BLaER1 treated with 17β-estradiol and CSF1 and Interleukin-3, amounts not matched to agents 10 nM and 100 nM (cell line): Measurements from ENCODE around the gene C2CD2L.
"Not testable (repeated sequence)": the region's sequence is repeated elsewhere in the genome, so short reads cannot be mapped to it uniquely, and the experiment has no call there.

Experiments used
- H3K27ac ChIP-seq, 11 experiments: shearing (Covaris generic); formaldehyde crosslinking; 2 replicates each; pipeline ENCODE4 v1.8.1; 2022
- H3K27me3 ChIP-seq, 11 experiments: shearing (Covaris generic); formaldehyde crosslinking; 2 replicates each; pipeline ENCODE4 v1.8.1; 2022
- H3K36me3 ChIP-seq, 11 experiments: shearing (Covaris generic); formaldehyde crosslinking; 2 replicates each; pipeline ENCODE4 v1.8.1; 2022
- H3K4me1 ChIP-seq, 10 experiments: shearing (Covaris generic); formaldehyde crosslinking; 2 replicates each; pipeline ENCODE4 v1.8.1; 2022
- H3K4me2 ChIP-seq, 11 experiments: shearing (Covaris generic); formaldehyde crosslinking; 2 replicates each; pipeline ENCODE4 v1.8.1; 2022
- H3K4me3 ChIP-seq, 10 experiments: shearing (Covaris generic); formaldehyde crosslinking; 2 replicates each; pipeline ENCODE4 v1.8.1; 2022
- H3K9ac ChIP-seq, 11 experiments: shearing (Covaris generic); formaldehyde crosslinking; 2 replicates each; pipeline ENCODE4 v1.8.1; 2022
- H3K9me3 ChIP-seq, 11 experiments: shearing (Covaris generic); formaldehyde crosslinking; replicated peaks in 1 of 11; 2 replicates each; pipeline ENCODE4 v1.8.1; 2022
- H4K20me1 ChIP-seq, 11 experiments: shearing (Covaris generic); formaldehyde crosslinking; 2 replicates each; pipeline ENCODE4 v1.8.1; 2022
- Cebpa-rat ChIP-seq, 11 experiments: shearing (Covaris generic); IDR thresholded peaks; 2 replicates each; pipeline ENCODE4 v1.8.1; 2022

Gene C2CD2L

DNA sequence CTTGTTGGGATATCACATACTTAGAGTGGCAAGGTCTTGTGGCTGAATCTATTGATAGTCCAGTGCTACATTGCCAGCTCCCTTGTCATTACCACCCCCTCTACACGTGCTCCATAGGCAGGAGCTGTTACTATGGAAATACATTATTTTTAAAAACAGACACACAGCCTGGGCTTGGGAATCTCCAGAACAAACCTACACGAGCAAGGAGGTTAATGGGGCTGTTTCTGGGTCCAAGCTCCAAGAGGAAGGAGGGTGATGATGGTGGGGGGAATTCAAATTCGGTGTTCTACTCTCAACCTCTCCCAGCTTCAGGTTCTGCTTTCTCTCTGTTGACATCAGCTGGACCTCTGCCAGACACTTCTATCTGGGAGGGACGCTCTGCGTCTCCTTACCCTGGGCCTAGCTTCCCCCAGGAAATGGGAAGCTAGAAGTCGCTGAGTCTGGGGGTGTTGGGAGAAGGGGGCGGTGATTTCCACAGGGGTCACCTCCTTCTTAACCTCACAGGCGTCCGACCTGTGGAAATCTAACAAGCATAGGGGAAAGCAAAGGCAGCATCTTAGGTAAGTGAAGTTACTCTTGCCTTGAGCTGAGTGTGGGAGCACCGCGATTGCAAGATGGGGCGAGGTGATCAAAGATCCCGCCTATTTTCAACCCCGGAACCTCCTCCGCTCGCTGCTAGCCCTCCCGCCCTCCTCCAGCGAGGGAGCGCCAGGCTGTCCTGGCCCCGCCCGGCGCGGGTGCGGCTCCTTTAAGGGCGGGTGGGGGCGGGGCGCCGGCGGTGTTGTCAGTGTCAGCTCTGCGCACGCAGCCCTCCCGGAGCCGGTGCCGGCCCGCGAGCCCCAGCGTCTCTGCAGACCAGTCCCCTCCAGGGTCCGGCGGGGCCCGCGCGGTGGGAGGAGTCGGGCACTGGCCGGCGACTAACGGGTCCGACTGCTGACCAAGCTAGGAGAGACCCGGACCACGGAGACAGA is at the start of gene C2CD2L:
C2CD2L (plus strand) TSS at position 781 of the 974 bp plus-strand sequence. CDS start 398 bp downstream, outside the sequence.
- Histone ChIP-seq H3K36me3 (peaks cover 12 to 25% (median 21%) of the 10 kb centered on the region in 11 experiments), H3K4me2 (peak within 1 kb of the TSS; percentile 82 to 100 (median 97)), H3K9ac (peak within 1 kb of the TSS; percentile 81 to 89 (median 86)), H3K27me3 (no peaks in the 10 kb centered on the region), H3K27ac (peak within 1 kb of the TSS; percentile 61 to 88 (median 77)), H3K9me3 (no peaks in the 10 kb centered on the region), H3K4me1 (peaks cover 65 to 82% (median 74%) of the 10 kb centered on the region in 10 experiments), H4K20me1 (peaks cover 0 to 34% (median 3%) of the 10 kb centered on the region in 11 experiments; a peak in 7 of 22 replicates), H3K4me3 (peak within 1 kb of the TSS; percentile 88 to 97 (median 92))
- TF ChIP-seq Cebpa-rat (IDR thresholded peaks at IDR 0.05): no peak

DNA sequence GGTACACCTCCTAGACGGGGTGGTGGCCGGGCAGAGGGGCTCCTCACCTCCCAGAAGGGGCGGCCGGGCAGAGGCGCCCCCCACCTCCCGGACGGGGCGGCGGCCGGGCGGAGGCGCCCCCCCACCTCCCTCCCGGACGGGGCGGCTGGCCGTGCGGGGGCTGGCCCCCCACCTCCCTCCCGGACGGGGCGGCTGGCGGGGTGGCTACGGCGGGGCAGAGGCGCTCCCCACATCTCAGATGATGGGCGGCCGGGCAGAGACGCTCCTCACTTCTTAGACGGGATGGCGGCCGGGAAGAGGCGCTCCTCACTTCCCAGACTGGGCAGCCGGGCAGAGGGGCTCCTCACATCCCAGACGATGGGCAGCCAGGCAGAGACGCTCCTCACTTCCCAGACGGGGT is 48.0 kb upstream of the C2CD2L start:
- H3K4me2 ChIP-seq, H3K9ac ChIP-seq, H3K4me3 ChIP-seq, H3K27ac ChIP-seq, H3K27me3 ChIP-seq, H3K9me3 ChIP-seq: not testable (repeated sequence)
- peaks cover 12 to 31% (median 16%) of the 10 kb centered on the region in 11 experiments for H3K36me3 ChIP-seq
- peaks cover 20 to 33% (median 24%) of the 10 kb centered on the region in 10 experiments for H3K4me1 ChIP-seq
- H4K20me1 ChIP-seq: peaks cover 6 to 26% (median 22%) of the 10 kb centered on the region in 11 experiments; a peak in 19 of 22 replicates

DNA sequence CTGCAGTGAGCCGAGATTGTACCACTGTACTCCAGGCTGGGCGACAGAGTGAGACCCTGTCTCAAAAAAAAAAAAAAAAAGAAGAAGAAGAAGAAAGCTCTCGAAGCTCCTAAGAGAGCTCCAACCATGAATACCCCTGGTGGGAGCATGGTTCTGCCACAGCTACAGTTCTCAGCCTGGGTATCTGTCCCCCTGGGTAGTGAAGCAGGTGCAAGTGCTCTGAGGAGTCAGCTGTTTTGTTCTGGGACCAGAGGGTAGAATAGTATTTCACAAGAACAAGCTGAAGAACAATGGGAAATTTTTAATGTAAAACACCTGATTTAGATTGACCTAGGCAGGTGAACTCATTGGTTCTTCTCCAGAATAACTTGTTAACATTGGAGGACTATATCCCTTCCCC is 45.9 kb upstream of the C2CD2L start:
- Histone ChIP-seq H4K20me1 (peaks cover 0 to 5% (median under 1%) of the 10 kb centered on the region in 11 experiments; a peak in 5 of 22 replicates), H3K27ac (no peak overlapping the region), H3K9ac (no peak overlapping the region), H3K4me2 (no peak overlapping the region), H3K4me3 (no peak overlapping the region), H3K27me3 (no peaks in the 10 kb centered on the region), H3K9me3 (peaks cover 0 to 2% (median 0%) of the 10 kb centered on the region in 11 experiments; a peak in 2 of 22 replicates), H3K36me3 (peaks cover 0 to 15% (median 0%) of the 10 kb centered on the region in 11 experiments; a peak in 2 of 22 replicates), H3K4me1 (peaks cover 15 to 27% (median 19%) of the 10 kb centered on the region in 10 experiments)
- TF ChIP-seq Cebpa-rat (IDR thresholded peaks at IDR 0.05): no peak

DNA sequence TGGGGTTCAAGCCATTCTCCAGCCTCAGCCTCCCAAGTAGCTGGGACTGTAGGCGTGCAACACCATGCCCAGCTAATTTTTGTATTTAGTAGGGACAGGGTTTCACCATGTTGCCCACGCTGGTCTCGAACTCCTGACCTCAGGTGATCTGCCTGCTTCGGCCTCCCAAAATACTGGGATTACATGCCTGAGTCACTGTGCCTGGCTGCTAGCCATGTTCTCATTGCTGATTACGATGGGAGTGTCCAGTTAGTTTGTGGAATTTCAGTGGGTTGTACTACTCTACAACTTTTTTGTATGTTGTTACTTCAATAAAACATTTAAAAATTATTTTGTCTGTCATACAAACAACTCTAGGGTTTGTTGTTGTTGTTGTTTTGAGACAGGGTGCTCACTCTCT is 44.4 kb upstream of the C2CD2L start:
- Histone ChIP-seq H3K4me2 (no peak overlapping the region), H3K27me3 (no peaks in the 10 kb centered on the region), H4K20me1 (no peaks in the 10 kb centered on the region), H3K27ac (no peak overlapping the region), H3K9ac (peak overlapping the region in 2 of 11 experiments; percentile 7 to 29; a peak in 1 of 22 replicates), H3K4me1 (peaks cover 22 to 34% (median 27%) of the 10 kb centered on the region in 10 experiments), H3K36me3 (peaks cover 0 to 15% (median 0%) of the 10 kb centered on the region in 11 experiments; a peak in 2 of 22 replicates), H3K9me3 (peaks cover 0 to 2% (median 0%) of the 10 kb centered on the region in 11 experiments; a peak in 2 of 22 replicates), H3K4me3 (no peak overlapping the region)
- TF ChIP-seq Cebpa-rat (IDR thresholded peaks at IDR 0.05): no peak

DNA sequence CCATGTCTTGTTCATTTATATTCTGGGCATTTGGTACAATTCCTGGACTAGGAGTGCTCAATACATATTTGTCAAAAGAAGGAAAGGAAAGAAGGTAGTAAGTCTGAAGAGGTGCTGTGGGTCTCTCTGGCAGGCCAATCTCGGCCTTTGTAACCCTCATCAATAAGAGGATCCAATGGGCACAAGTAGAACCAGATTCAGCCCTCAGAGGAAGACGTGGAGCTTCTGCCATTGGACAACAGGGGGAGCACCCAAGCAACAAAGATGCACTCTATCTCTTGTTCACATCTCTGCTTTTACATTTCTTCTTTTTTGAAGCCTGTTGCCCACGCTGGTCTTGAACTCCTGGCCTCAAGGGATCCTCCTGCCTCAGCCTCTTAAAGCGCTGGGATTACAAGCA is 41.8 kb upstream of the C2CD2L start:
- Histone ChIP-seq H3K27ac (no peak overlapping the region), H3K4me3 (no peak overlapping the region), H3K36me3 (peaks cover 5 to 29% (median 13%) of the 10 kb centered on the region in 11 experiments), H3K27me3 (no peaks in the 10 kb centered on the region), H3K4me1 (peaks cover 32 to 46% (median 37%) of the 10 kb centered on the region in 10 experiments), H3K9ac (0 out of 22 replicates have a peak overlapping the region, but pooled peaks of 1 of the 11 experiments have one; percentile 1), H3K9me3 (no peaks in the 10 kb centered on the region), H4K20me1 (no peaks in the 10 kb centered on the region), H3K4me2 (peak overlapping the region in 10 of 11 experiments; percentile 82 to 97 (median 92); a peak in 11 of 22 replicates)
- no peak for TF ChIP-seq Cebpa-rat (IDR thresholded peaks at IDR 0.05)

DNA sequence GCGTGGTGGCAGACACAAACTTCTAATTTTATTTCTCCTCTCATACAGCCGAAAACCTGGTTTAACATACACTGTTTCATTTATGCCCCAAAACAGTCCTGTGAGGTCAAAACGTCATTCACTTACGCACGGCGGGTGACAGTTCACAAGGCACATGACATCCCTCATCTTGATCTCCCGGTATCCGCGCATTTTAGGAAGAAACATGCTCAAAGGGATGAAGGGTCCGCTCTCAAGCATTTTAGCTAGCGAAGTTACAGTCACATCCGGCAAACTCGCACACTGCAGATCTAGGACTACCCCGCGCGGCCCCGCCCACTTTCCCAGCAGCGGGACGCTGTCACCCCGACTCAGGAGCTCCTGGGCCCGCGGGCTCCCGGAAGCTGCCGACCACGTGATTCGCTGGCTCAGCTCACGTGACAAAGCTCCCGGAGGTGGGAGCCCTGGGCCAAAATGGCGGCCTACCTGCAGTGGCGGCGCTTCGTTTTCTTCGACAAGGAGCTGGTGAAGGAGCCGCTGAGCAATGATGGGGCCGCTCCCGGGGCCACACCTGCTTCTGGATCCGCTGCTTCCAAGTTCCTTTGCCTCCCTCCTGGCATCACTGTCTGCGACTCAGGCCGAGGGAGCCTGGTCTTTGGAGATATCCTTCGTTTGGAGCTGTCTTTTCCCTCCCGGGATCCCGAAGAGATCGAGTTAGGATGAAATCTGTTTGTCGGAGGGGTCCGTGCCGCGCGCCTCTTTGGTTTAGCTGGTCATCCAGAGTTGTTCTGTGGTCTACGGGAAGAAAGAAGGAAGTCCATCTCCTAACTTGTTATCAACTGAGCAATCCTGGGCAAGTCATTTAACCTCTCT is 39.5 kb upstream of the C2CD2L start, which contains the start of gene VPS11:
VPS11 (plus strand) TSS at position 448 of the 852 bp plus-strand sequence; CDS start at position 454, 6 bp downstream.
- H3K4me1 ChIP-seq: peaks cover 32 to 48% (median 37%) of the 10 kb centered on the region in 10 experiments

GRCh38 chr11:119077839-119078238 is 29.3 kb upstream of the C2CD2L start:
- Histone ChIP-seq H3K4me2 (no peak overlapping the region), H3K36me3 (peaks cover 98 to 100% (median 99%) of the 10 kb centered on the region in 11 experiments), H3K9me3 (no peaks in the 10 kb centered on the region), H3K4me3 (no peak overlapping the region), H3K4me1 (peaks cover 0 to 28% (median 0%) of the 10 kb centered on the region in 10 experiments; a peak in 7 of 20 replicates), H3K9ac (0 out of 22 replicates have a peak overlapping the region, but pooled peaks of 1 of the 11 experiments have one; percentile 15), H4K20me1 (peaks cover 0 to 58% (median 0%) of the 10 kb centered on the region in 11 experiments; a peak in 8 of 22 replicates), H3K27me3 (no peaks in the 10 kb centered on the region), H3K27ac (no peak overlapping the region)
- no peak for TF ChIP-seq Cebpa-rat (IDR thresholded peaks at IDR 0.05)

More for the DNA sequence above, 39.5 kb upstream of the C2CD2L start, which contains the start of gene VPS11:
- H4K20me1 ChIP-seq: peaks cover 0 to 11% (median 0%) of the 10 kb centered on the region in 11 experiments; a peak in 4 of 22 replicates
- H3K9ac ChIP-seq: peak within 1 kb of the TSS; percentile 85 to 95 (median 91)
- peaks cover 27 to 37% (median 35%) of the 10 kb centered on the region in 11 experiments for H3K36me3 ChIP-seq
- no peaks in the 10 kb centered on the region for H3K27me3 ChIP-seq
- TF ChIP-seq Cebpa-rat (IDR thresholded peaks at IDR 0.05): no peak
- no peaks in the 10 kb centered on the region for H3K9me3 ChIP-seq
- H3K4me3 ChIP-seq: peak within 1 kb of the TSS; percentile 77 to 98 (median 92)
- H3K27ac ChIP-seq: peak within 1 kb of the TSS; percentile 79 to 91 (median 87)
- peak within 1 kb of the TSS; percentile 82 to 97 (median 92) for H3K4me2 ChIP-seq
